IPS-20b (cell line): Measurements from ENCODE around the gene DGUOK.

ENCODE experiments used
- H3K27ac ChIP-seq: one replicate; pipeline ENCODE4 v1.5.1; 2013; ENCODE audit warnings: low read length
- H3K27me3 ChIP-seq: 2 replicates; pipeline ENCODE4 v1.6.1; 2013; ENCODE audit warnings: mild to moderate bottlenecking, low read length, inconsistent platforms; ENCODE audit not compliant: insufficient read depth
- H3K36me3 ChIP-seq: 2 replicates; pipeline ENCODE4 v1.6.1; 2013; ENCODE audit warnings: low read depth, mild to moderate bottlenecking, inconsistent platforms, low read length, moderate library complexity; ENCODE audit not compliant: insufficient read depth
- H3K4me1 ChIP-seq: 2 replicates; pipeline ENCODE4 v1.6.1; 2013; ENCODE audit warnings: mild to moderate bottlenecking, control low read depth, inconsistent platforms, low read length, moderate library complexity; ENCODE audit not compliant: insufficient read depth
- H3K4me3 ChIP-seq: 2 replicates; pipeline ENCODE4 v1.5.1; 2013; ENCODE audit warnings: mild to moderate bottlenecking, low read length, inconsistent platforms
- H3K9ac ChIP-seq: 2 replicates; pipeline ENCODE4 v1.6.1; 2013; ENCODE audit warnings: low read depth, mild to moderate bottlenecking, inconsistent platforms, low read length, moderate library complexity
- H3K9me3 ChIP-seq: 2 replicates; pipeline ENCODE4 v1.6.1; 2013; ENCODE audit warnings: mild to moderate bottlenecking, low read depth, low read length, inconsistent platforms; ENCODE audit not compliant: insufficient read depth

Gene DGUOK

GRCh38 chr2:73976803-73977202 lies 50.1 kb downstream of the DGUOK start:
- no peak overlapping the region for H3K27ac ChIP-seq
- peaks cover 13% of the 10 kb centered on the region for H3K4me1 ChIP-seq
- peaks cover 48% of the 10 kb centered on the region for H3K27me3 ChIP-seq
- H3K9ac ChIP-seq, result no peak overlapping the region
- H3K9me3 ChIP-seq, result no peaks in the 10 kb centered on the region
- H3K36me3 ChIP-seq, result no peaks in the 10 kb centered on the region
- H3K4me3 ChIP-seq, result no peak overlapping the region

GRCh38 chr2:73977466-73977865 lies 50.8 kb downstream of the DGUOK start:
- Histone ChIP-seq H3K27me3 (peaks cover 55% of the 10 kb centered on the region), H3K27ac (no peak overlapping the region)

GRCh38 chr2:73979021-73979420 lies 52.3 kb downstream of the DGUOK start:
- peaks cover 70% of the 10 kb centered on the region for H3K27me3 ChIP-seq
- peaks cover 16% of the 10 kb centered on the region for H3K4me1 ChIP-seq
- no peak overlapping the region for H3K27ac ChIP-seq

More at GRCh38 chr2:73977466-73977865, 50.8 kb downstream of the DGUOK start:
- H3K36me3 ChIP-seq, result no peaks in the 10 kb centered on the region
- peaks cover 16% of the 10 kb centered on the region for H3K4me1 ChIP-seq
- H3K9me3 ChIP-seq, result no peaks in the 10 kb centered on the region
- no peak overlapping the region for H3K4me3 ChIP-seq
- H3K9ac ChIP-seq, result no peak overlapping the region

GRCh38 chr2:73979686-73980085 lies 53.0 kb downstream of the DGUOK start:
- H3K27me3 ChIP-seq, result peaks cover 73% of the 10 kb centered on the region

More at GRCh38 chr2:73979021-73979420, 52.3 kb downstream of the DGUOK start:
- no peak overlapping the region for H3K4me3 ChIP-seq
- H3K36me3 ChIP-seq, result no peaks in the 10 kb centered on the region
- H3K9me3 ChIP-seq, result no peaks in the 10 kb centered on the region
- no peak overlapping the region for H3K9ac ChIP-seq

GRCh38 chr2:73980566-73980965 lies 53.9 kb downstream of the DGUOK start:
- H3K27me3 ChIP-seq, result peaks cover 73% of the 10 kb centered on the region
- no peak overlapping the region for H3K27ac ChIP-seq
- H3K4me3 ChIP-seq, result peak overlapping the region; percentile 75
- H3K36me3 ChIP-seq, result no peaks in the 10 kb centered on the region
- H3K4me1 ChIP-seq, result peaks cover 16% of the 10 kb centered on the region
- no peaks in the 10 kb centered on the region for H3K9me3 ChIP-seq
- peak overlapping the region; percentile 51; the same call in 1 of the 2 replicates for H3K9ac ChIP-seq

More at GRCh38 chr2:73979686-73980085, 53.0 kb downstream of the DGUOK start:
- Histone ChIP-seq H3K4me1 (peaks cover 16% of the 10 kb centered on the region), H3K27ac (no peak overlapping the region), H3K4me3 (no peak overlapping the region), H3K9me3 (no peaks in the 10 kb centered on the region), H3K36me3 (no peaks in the 10 kb centered on the region), H3K9ac (no peak overlapping the region)

GRCh38 chr2:73981081-73982001 lies 54.7 kb downstream of the DGUOK start:
- no peak overlapping the region for H3K27ac ChIP-seq
- H3K9me3 ChIP-seq, result no peaks in the 10 kb centered on the region
- no peaks in the 10 kb centered on the region for H3K36me3 ChIP-seq
- H3K27me3 ChIP-seq, result peaks cover 77% of the 10 kb centered on the region
- peak overlapping the region; percentile 75 for H3K4me3 ChIP-seq
- H3K9ac ChIP-seq, result peak overlapping the region; percentile 51; the same call in 1 of the 2 replicates
- H3K4me1 ChIP-seq, result peaks cover 22% of the 10 kb centered on the region

- Histone ChIP-seq H3K27me3 (peaks cover 78% of the 10 kb centered on the region), H3K36me3 (peaks cover 7% of the 10 kb centered on the region; the same call in 1 of the 2 replicates), H3K9ac (no peak overlapping the region), H3K27ac (no peak overlapping the region), H3K4me1 (peaks cover 26% of the 10 kb centered on the region), H3K9me3 (no peaks in the 10 kb centered on the region), H3K4me3 (peak overlapping the region; percentile 75; the same call in 1 of the 2 replicates)
Observed at GRCh38 chr2:73982140-73982617, 55.5 kb downstream of the DGUOK start.

GRCh38 chr2:73983322-73984202 lies 56.9 kb downstream of the DGUOK start:
- Histone ChIP-seq H3K4me3 (peak overlapping the region; percentile 77), H3K36me3 (peaks cover 7% of the 10 kb centered on the region; the same call in 1 of the 2 replicates), H3K9me3 (no peaks in the 10 kb centered on the region), H3K4me1 (peaks cover 34% of the 10 kb centered on the region), H3K27me3 (peaks cover 64% of the 10 kb centered on the region), H3K27ac (no peak overlapping the region), H3K9ac (peak overlapping the region; percentile 80; the same call in 1 of the 2 replicates)

GRCh38 chr2:73984203-73984921 lies 57.7 kb downstream of the DGUOK start, which contains the start of gene TET3:
TET3 (plus strand) TSS chr2:73984910; CDS start chr2:73986404, 1,494 bp downstream.
- Histone ChIP-seq H3K4me1 (peaks cover 40% of the 10 kb centered on the region), H3K27ac (no peak within 1 kb of the TSS), H3K9me3 (no peaks in the 10 kb centered on the region), H3K27me3 (peaks cover 56% of the 10 kb centered on the region), H3K4me3 (peak within 1 kb of the TSS; percentile 77), H3K36me3 (peaks cover 7% of the 10 kb centered on the region; the same call in 1 of the 2 replicates), H3K9ac (peak within 1 kb of the TSS; percentile 85; the same call in 1 of the 2 replicates)

- Histone ChIP-seq H3K9me3 (no peaks in the 10 kb centered on the region), H3K4me1 (peaks cover 36% of the 10 kb centered on the region), H3K4me3 (no peak overlapping the region), H3K9ac (no peak overlapping the region), H3K36me3 (peaks cover 9% of the 10 kb centered on the region; the same call in 1 of the 2 replicates), H3K27ac (no peak overlapping the region), H3K27me3 (peaks cover 51% of the 10 kb centered on the region)
Observed at GRCh38 chr2:73984922-73985307, 58.2 kb downstream of the DGUOK start.
